ENCODE results near the gene EMILIN1. TPM values are rescaled to one million over a fixed set of nuclear protein-coding genes. Genes with fewer than 3 reads are reported as not detected.

EMILIN1 gene
- 0.32 to 0.62 TPM (median 0.41 TPM) in 5 replicates for total RNA-seq (2022; extraction: Qiagen RNA extraction; ENCODE audit: low read depth)

GRCh38 chr2:27078267-27079194, at the start of gene EMILIN1:
Gene EMILIN1 (plus strand): TSS chr2:27078615. CDS start chr2:27079066, 451 bp downstream.

DNA sequence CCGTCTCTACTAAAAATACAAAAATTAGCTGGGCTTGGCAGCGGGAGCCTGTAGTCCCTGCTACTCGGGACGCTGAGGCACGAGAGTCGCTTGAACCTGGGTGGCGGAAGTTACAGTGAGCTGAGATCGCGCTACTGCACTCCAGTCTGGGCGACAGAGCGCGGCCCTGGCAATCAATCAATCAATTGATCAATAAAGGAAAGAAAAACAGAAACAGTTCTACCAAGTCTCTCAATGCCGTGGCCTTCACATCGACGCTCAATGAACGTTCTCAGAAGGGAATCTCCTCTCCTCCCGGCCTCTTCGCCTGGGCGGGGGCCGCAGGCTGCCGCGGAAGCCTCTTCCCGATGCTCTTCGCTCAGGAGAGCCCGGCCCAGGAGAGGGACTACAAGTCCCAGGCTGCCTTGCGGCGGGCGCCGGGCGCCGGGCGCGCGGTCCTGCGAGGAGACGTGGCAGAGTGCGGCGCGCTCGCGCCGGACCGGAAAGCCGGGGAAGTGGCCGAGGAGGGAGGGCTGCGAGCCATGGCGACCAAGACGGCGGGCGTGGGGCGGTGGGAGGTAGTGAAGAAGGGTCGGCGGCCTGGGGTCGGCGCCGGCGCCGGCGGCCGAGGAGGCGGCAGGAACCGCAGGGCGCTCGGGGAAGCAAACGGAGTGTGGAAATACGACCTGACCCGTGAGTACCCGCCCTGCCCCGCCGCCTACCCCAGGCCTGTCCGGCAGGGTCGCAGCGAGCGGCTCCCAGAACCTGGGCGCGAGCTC, 45.7 kb upstream of the EMILIN1 start, which contains the start of gene TMEM214:
TMEM214 (plus strand) TSS at position 471 of the 758 bp plus-strand sequence; CDS start at position 522, 51 bp downstream.

DNA sequence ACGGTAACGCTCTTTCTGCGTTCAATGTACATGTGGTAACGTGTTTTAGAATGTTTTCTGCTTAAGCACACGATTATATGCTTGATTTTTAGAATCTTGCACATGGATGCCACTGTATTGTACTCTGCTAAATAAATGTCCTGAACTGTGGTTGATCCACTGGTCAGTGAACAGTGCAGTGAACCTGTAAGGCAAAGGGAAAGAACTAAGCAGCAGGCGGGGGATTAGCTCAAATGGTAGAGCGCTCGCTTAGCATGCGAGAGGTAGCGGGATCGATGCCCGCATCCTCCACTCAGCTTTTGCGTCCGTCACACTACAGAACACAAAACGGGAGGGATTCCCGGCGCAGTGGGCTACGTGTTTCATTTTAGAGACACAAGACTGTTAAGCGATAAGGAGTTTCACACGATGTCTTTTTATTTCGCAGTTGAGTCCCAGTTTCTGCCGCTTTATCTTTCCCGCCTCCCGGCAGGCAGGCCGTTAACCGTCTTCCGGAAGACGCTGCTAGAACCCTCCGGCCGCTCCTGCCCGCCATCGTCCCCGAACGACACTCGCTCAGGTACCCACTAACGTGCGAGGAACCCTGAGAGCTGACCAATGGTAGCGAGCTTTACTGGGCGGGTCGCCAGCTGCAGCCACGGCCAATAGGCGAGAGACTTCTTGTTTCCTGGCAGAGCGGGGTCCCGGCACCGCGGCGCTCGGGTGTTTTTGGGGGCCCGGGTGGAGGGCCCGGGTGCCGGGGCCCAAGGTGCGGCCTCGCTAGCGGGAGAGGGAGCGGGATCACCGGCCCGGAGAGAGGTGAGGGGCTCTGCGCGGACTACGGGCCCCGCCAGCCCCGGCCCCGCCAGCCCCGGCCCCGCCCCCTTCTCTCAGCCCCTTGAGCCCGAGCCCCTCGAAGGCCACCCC, 27.2 kb upstream of the EMILIN1 start, which contains the start of gene AGBL5:
AGBL5 (plus strand) TSS at position 673 of the 906 bp plus-strand sequence. CDS start 1,291 bp downstream, outside the sequence.

GRCh38 chr2:27071277-27071989, 7.0 kb upstream of the EMILIN1 start, which contains the start of gene OST4:
Gene OST4 (minus strand): TSS chr2:27071654.

DNA sequence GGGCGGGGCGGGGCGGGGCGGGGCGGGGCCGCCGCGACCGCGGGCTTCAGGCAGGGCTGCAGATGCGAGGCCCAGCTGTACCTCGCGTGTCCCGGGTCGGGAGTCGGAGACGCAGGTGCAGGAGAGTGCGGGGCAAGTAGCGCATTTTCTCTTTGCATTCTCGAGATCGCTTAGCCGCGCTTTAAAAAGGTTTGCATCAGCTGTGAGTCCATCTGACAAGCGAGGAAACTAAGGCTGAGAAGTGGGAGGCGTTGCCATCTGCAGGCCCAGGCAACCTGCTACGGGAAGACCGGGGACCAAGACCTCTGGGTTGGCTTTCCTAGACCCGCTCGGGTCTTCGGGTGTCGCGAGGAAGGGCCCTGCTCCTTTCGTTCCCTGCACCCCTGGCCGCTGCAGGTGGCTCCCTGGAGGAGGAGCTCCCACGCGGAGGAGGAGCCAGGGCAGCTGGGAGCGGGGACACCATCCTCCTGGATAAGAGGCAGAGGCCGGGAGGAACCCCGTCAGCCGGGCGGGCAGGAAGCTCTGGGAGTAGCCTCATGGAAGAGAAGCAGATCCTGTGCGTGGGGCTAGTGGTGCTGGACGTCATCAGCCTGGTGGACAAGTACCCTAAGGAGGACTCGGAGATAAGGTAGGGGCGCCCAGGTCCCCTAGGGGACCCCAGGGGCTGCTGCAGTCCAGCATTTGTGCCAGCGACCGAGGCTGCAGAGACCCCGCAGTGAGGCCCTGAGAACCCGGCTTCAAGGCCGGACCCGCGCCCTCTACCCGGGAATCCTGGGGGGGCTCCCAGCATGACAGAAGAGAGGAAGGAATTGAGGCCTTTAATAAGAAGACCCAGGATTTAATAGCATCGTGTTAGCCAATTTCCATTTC, 8.5 kb downstream of the EMILIN1 start, which contains the start of gene KHK:
KHK (plus strand) TSS at position 49 of the 870 bp plus-strand sequence; CDS start at position 537, 488 bp downstream.

DNA sequence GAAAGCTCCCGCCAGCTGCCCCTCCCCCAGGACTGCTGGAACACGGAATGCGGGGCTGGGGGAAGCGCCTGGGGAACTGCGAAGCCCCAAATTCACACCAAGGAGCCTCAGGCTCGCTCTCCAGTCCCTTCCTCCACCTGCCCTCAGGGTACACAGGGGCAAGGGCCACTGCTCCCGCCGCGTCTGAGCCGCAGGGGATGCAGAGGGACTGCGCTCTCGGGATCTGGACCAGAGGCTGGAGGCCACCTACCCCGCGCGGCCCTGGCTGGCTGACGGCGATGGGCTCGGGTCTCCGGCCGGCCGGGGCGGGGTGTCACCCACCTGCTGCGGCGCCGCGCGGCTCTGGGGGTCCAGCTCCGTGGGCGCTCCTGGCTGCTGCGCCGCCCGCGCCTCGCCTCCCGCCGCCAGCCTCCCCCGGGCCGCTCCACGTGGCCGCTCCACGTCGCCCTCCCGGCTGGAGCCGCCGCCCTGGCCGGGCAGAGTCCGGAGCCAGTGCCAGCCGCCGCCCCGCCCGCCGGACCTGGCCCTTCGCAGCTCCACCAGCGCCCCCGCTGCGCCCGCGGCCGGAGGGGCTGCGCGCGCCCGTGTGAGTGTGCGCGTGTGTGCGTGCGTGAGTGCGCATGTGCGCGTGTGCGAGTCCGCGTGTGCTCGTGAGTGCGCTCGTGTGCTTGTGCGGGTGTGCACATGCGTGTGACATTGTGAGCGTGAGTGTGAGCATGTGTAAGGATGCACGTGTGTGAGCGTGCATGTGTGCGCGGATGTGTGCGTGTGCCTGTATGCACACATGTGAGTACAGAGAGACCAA, 40.3 kb downstream of the EMILIN1 start, which contains the start of gene CGREF1:
CGREF1 (minus strand) TSS at position 604 of the 805 bp plus-strand sequence. CDS start 14,762 bp downstream, outside the sequence.

DNA sequence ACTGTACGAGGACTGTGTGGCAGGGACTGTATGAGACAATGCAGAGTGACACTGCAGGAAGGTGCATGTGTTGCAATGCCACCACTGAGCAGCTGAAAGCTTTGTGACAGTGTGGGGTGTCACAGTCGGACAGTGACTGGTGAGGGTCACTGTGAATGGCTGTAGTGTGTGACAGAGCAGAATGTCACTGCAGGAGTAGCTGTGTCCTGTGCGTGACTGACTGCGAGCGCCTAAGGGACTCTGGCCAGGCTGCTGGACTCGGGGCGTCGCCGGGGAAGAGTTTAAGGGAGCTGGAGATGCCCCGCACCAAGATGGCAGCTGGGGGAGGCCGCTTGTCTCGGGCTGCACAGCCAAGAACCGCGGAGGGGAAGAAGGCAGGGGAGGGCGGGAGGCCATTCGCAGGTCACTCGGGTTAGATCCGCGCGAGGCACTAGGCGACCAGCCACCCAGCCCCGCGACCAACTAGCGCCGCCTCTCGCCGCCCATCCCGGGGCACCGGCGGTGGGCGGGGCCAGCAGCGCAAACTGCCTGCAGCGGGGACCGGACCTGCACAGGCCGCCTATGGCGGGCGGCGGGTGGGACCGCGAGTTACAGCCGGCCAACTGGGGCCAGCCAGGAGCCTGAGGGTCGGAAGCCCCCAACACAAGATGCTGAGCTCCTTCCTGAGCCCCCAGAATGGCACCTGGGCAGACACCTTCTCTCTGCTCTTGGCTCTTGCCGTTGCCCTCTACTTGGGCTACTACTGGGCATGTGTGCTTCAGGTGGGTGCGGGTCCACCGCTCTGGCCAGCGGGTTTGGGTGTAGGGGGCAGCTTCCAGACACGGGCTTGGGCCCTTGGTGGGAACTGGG, 45.1 kb downstream of the EMILIN1 start, which contains the start of gene ABHD1:
ABHD1 (plus strand) TSS at position 514 of the 849 bp plus-strand sequence; CDS start at position 648, 134 bp downstream.

DNA sequence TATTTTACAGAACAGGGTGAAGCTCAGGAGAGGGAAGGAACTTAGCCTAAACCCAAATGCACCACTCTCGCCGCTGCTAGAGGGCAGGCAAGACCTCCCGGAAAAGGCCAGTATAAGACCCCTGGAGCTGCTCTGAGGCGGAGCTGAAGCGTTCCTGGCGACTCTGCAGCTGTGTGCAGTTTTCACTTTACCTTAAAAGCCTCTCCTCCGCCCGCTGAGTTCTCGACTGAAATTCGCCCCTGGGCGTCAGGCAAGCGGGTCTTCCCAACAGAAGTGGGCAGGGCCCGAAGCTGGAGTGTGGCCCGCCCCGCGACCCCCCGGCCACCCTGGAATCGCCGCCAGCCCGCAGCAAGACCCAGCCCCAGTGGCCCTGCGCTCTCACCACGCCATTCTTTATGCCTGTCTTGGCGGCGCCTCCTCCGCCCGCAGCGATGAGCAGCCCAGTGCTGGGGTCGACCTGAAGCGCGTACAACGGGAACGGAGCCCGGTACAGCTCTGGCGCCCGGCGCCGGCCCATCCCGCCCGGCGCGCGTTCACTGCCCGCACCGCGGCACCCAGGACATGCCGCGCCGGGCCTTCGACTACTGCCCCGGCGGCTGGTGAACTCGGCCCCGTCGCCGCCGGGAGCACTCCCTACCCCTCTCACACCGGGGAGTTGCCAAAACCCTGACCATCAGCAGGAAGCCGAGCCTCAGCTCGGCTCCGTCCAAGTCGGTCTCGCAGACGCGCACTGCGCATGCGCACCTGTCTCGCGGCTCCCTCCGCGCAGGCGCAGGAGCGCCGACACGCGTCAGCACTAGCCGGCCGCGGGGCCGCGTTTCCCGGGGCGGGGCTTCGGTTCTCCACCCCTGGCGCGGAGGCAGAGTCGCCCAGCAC, 55.7 kb downstream of the EMILIN1 start, which contains the start of gene PREB:
PREB (minus strand) TSS at position 732 of the 876 bp plus-strand sequence; CDS start at position 517, 215 bp downstream.

Other genes with a start within 250 kb of the EMILIN1 start
- gene DPYSL5, start 230.5 kb upstream of the EMILIN1 start, total RNA-seq (2022; extraction: Qiagen RNA extraction; ENCODE audit: low read depth) = 3.6 to 5.9 TPM (median 5.2 TPM) in 5 replicates
- 11.6 to 14.5 TPM (median 12.1 TPM) in 5 replicates for gene MAPRE3, start 108.0 kb upstream of the EMILIN1 start, total RNA-seq (2022; extraction: Qiagen RNA extraction; ENCODE audit: low read depth)
- gene TMEM214, start 45.6 kb upstream of the EMILIN1 start, total RNA-seq (2022; extraction: Qiagen RNA extraction; ENCODE audit: low read depth) = 57.6 to 76.4 TPM (median 69.9 TPM) in 5 replicates
- gene AGBL5, start 26.9 kb upstream of the EMILIN1 start, total RNA-seq (2022; extraction: Qiagen RNA extraction; ENCODE audit: low read depth) = 28.8 to 33.5 TPM (median 30.2 TPM) in 5 replicates
- 545 to 581 TPM (median 554 TPM) in 5 replicates for gene OST4, start 7.0 kb upstream of the EMILIN1 start, total RNA-seq (2022; extraction: Qiagen RNA extraction; ENCODE audit: low read depth)
- 8.7 to 12.4 TPM (median 8.8 TPM) in 5 replicates for gene KHK, start 8.2 kb downstream of the EMILIN1 start, total RNA-seq (2022; extraction: Qiagen RNA extraction; ENCODE audit: low read depth)
- 6.1 to 8.7 TPM (median 7.4 TPM) in 5 replicates for gene CGREF1, start 40.5 kb downstream of the EMILIN1 start, total RNA-seq (2022; extraction: Qiagen RNA extraction; ENCODE audit: low read depth)
- 0.63 to 2.3 TPM (median 1.9 TPM) in 5 replicates for gene ABHD1, start 45.2 kb downstream of the EMILIN1 start, total RNA-seq (2022; extraction: Qiagen RNA extraction; ENCODE audit: low read depth)
- gene PREB, start 56.0 kb downstream of the EMILIN1 start, total RNA-seq (2022; extraction: Qiagen RNA extraction; ENCODE audit: low read depth) = 49.1 to 75.6 TPM (median 69.1 TPM) in 5 replicates
- not detected in 5 replicates for gene PRR30, start 60.8 kb downstream of the EMILIN1 start, total RNA-seq (2022; extraction: Qiagen RNA extraction; ENCODE audit: low read depth)
- not detected in 5 replicates for gene TCF23, start 70.4 kb downstream of the EMILIN1 start, total RNA-seq (2022; extraction: Qiagen RNA extraction; ENCODE audit: low read depth)
- gene ATRAID, start 133.4 kb downstream of the EMILIN1 start, total RNA-seq (2022; extraction: Qiagen RNA extraction; ENCODE audit: low read depth) = 194 to 223 TPM (median 212 TPM) in 5 replicates
- 68.5 to 80.1 TPM (median 72.2 TPM) in 5 replicates for gene SLC5A6, start 133.7 kb downstream of the EMILIN1 start, total RNA-seq (2022; extraction: Qiagen RNA extraction; ENCODE audit: low read depth)
- gene CAD, start 138.8 kb downstream of the EMILIN1 start, total RNA-seq (2022; extraction: Qiagen RNA extraction; ENCODE audit: low read depth) = 54.8 to 73.0 TPM (median 66.8 TPM) in 5 replicates
- gene SLC30A3, start 184.4 kb downstream of the EMILIN1 start, total RNA-seq (2022; extraction: Qiagen RNA extraction; ENCODE audit: low read depth) = 2.6 to 3.8 TPM (median 3.4 TPM) in 5 replicates
- gene DNAJC5G, start 196.8 kb downstream of the EMILIN1 start, total RNA-seq (2022; extraction: Qiagen RNA extraction; ENCODE audit: low read depth) = not detected in 5 replicates
- gene TRIM54, start 203.8 kb downstream of the EMILIN1 start, total RNA-seq (2022; extraction: Qiagen RNA extraction; ENCODE audit: low read depth) = 0.34 to 0.73 TPM (median 0.48 TPM) in 5 replicates
- 0.96 to 2.3 TPM (median 1.5 TPM) in 5 replicates for gene UCN, start 229.8 kb downstream of the EMILIN1 start, total RNA-seq (2022; extraction: Qiagen RNA extraction; ENCODE audit: low read depth)
- 74.7 to 95.4 TPM (median 90.5 TPM) in 5 replicates for gene MPV17, start 244.5 kb downstream of the EMILIN1 start, total RNA-seq (2022; extraction: Qiagen RNA extraction; ENCODE audit: low read depth)